HCT116 (cell line): ENCODE measurements around the gene TIMM50. TPM values are rescaled to one million over a fixed set of nuclear protein-coding genes. Genes with fewer than 3 reads are reported as not detected.

Source experiments
- ATAC-seq: fragments of 200-7000 bp; cut with Tn5 transposase; 2 replicates; pipeline ENCODE4 v1.9.1; 2020; ENCODE audit warnings: mild to moderate bottlenecking, moderate library complexity
- BruUV-seq: library from RNA; stranded (reverse); fragments of 400-500 nt; replicated peaks from 2 replicates; lab custom pipeline; 2021; lab: Mats Ljungman, UMichigan
- CTCF ChIA-PET: fragments of 300-600 bp; sonication (Branson Sonifier 250); formaldehyde crosslinking; loops from one replicate; lab custom pipeline; 2021; ENCODE audit warnings: antibody characterized with exemption; lab: Charles Lee
- POLR2A ChIA-PET: fragments of 300-600, 350-600 bp; sonication (Branson Sonifier 250); formaldehyde crosslinking; loops from one replicate; lab custom pipeline; 2021; ENCODE audit warnings: antibody characterized with exemption; lab: Charles Lee
- RAD21 ChIA-PET, 2 experiments: fragments of 300-600 bp; sonication (Branson Sonifier 250); formaldehyde crosslinking; loops; one replicate each; lab custom pipeline; 2023; ENCODE audit warnings: low total read pairs in 2 of 2; ENCODE audit not compliant: uncharacterized antibody in 2 of 2, unreplicated experiment in 2 of 2, low non-redundant PET in 1 of 2; lab: Charles Lee
- DNase-seq: peaks from one replicate; pipeline ENCODE4 v3.0.0-alpha.2; 2010; ENCODE audit warnings: low read depth, low spot score
- H2AFZ ChIP-seq: fragments of 200-600 bp; shearing (Covaris generic), sonication (generic); 2 replicates; pipeline ENCODE4 v1.6.1; 2017; ENCODE audit warnings: low read depth, mixed run types, mixed read lengths, antibody characterized with exemption, low read length; ENCODE audit not compliant: poor library complexity, severe bottlenecking
- H3K27ac ChIP-seq: 2 replicates; pipeline ENCODE4 v1.5.1; 2012; ENCODE audit warnings: low read depth, low read length
- H3K27me3 ChIP-seq: fragments of 200-600 bp; sonication (generic); 2 replicates; pipeline ENCODE4 v1.6.1; 2016; ENCODE audit warnings: mixed run types, low read length, mixed read lengths; ENCODE audit not compliant: insufficient read depth
- H3K36me3 ChIP-seq, 2 experiments: fragments of 200-500 bp in 1 of 2; fragments of 200-600 bp in 1 of 2; sonication (Bioruptor generic) in 1 of 2; sonication (generic) in 1 of 2; 2 replicates each; pipeline versions ENCODE4 v1.5.1 to v1.6.1; 2014 to 2016; ENCODE audit warnings: low read length in 2 of 2, inconsistent platforms in 1 of 2, mixed read lengths in 1 of 2, mixed run types in 1 of 2; ENCODE audit not compliant: insufficient read depth in 2 of 2, control insufficient read depth in 1 of 2
- H3K4me1 ChIP-seq, 2 experiments: fragments of 200-600 bp in 1 of 2; sonication (generic) in 1 of 2; 2 replicates each; pipeline versions ENCODE4 v1.5.1 to v1.6.1; 2012 to 2017; ENCODE audit warnings: low read length in 2 of 2, inconsistent platforms in 1 of 2, mild to moderate bottlenecking in 1 of 2, mixed read lengths in 1 of 2, mixed run types in 1 of 2, moderate library complexity in 1 of 2; ENCODE audit not compliant: insufficient read depth in 2 of 2, control insufficient read depth in 1 of 2
- H3K4me2 ChIP-seq: fragments of 200-600 bp; sonication (generic); 2 replicates; pipeline ENCODE4 v1.6.1; 2017; ENCODE audit warnings: mixed run types, low read length, mixed read lengths
- H3K4me3 ChIP-seq, 2 experiments: fragments of 200-600 bp in 1 of 2; sonication (generic) in 1 of 2; replicated peaks in 1 of 2; 2 replicates each; pipeline ENCODE4 v1.5.1; 2011 to 2016; ENCODE audit warnings: low read length in 2 of 2, control low read depth in 1 of 2, low read depth in 1 of 2, mild to moderate bottlenecking in 1 of 2, mixed read lengths in 1 of 2, mixed run types in 1 of 2
- H3K79me2 ChIP-seq: fragments of 200-600 bp; sonication (generic); 2 replicates; pipeline ENCODE4 v1.6.1; 2017; ENCODE audit warnings: mild to moderate bottlenecking, mixed run types, low read length, moderate library complexity, mixed read lengths; ENCODE audit not compliant: insufficient read depth
- H3K9ac ChIP-seq: fragments of 200-600 bp; sonication (generic); 2 replicates; pipeline ENCODE4 v1.6.1; 2016; ENCODE audit warnings: low read length, mixed read lengths
- H3K9me2 ChIP-seq: fragments of 200-600 bp; sonication (generic), shearing (Covaris generic); 2 replicates; pipeline ENCODE4 v1.6.1; 2017; ENCODE audit warnings: mixed run types, mild to moderate bottlenecking, moderate library complexity; ENCODE audit not compliant: insufficient read depth
- H3K9me3 ChIP-seq, 2 experiments: fragments of 200-500 bp in 1 of 2; fragments of 200-600 bp in 1 of 2; sonication (Bioruptor generic) in 1 of 2; sonication (generic) in 1 of 2; 2 replicates each; pipeline ENCODE4 v1.6.1; 2014 to 2017; ENCODE audit warnings: low read length in 2 of 2, mixed read lengths in 2 of 2, inconsistent platforms in 1 of 2, low read depth in 1 of 2, mild to moderate bottlenecking in 1 of 2, mixed run types in 1 of 2, moderate library complexity in 1 of 2; ENCODE audit not compliant: control insufficient read depth in 1 of 2, insufficient read depth in 1 of 2
- H4K20me1 ChIP-seq: fragments of 200-600 bp; sonication (generic), shearing (Covaris generic); 2 replicates; pipeline ENCODE4 v1.6.1; 2017; ENCODE audit warnings: mixed run types, mild to moderate bottlenecking, moderate library complexity; ENCODE audit not compliant: insufficient read depth
- ATF3 ChIP-seq: IDR thresholded peaks from 2 replicates; pipeline ENCODE4 v1.6.1; 2012
- EGR1 ChIP-seq: IDR thresholded peaks from 2 replicates; pipeline ENCODE4 v1.6.1; 2012; ENCODE audit warnings: low read depth
- EZH2 ChIP-seq: fragments of 200-600 bp; sonication (generic); IDR thresholded peaks from 2 replicates; pipeline ENCODE4 v1.6.1; 2017; ENCODE audit warnings: antibody characterized with exemption, mixed run types
- EZH2phosphoT487 ChIP-seq: fragments of 200-600 bp; IDR thresholded peaks from 2 replicates; pipeline ENCODE4 v1.6.1; 2018; ENCODE audit warnings: antibody characterized with exemption, borderline replicate concordance
- JUND ChIP-seq: IDR thresholded peaks from 2 replicates; pipeline ENCODE4 v1.6.1; 2012
- RAD21 ChIP-seq: IDR thresholded peaks from 2 replicates; pipeline ENCODE4 v1.6.1; 2012; ENCODE audit warnings: low read depth, mild to moderate bottlenecking
- REST ChIP-seq: IDR thresholded peaks from 2 replicates; pipeline ENCODE4 v1.6.1; 2012; ENCODE audit warnings: low read depth
- SIN3A ChIP-seq: IDR thresholded peaks from 2 replicates; pipeline ENCODE4 v1.6.1; 2012; ENCODE audit warnings: low read depth
- SRF ChIP-seq: IDR thresholded peaks from 2 replicates; pipeline ENCODE4 v1.6.1; 2012; ENCODE audit warnings: low read depth
- YY1 ChIP-seq: IDR thresholded peaks from 2 replicates; pipeline ENCODE4 v1.6.1; 2011; ENCODE audit warnings: low read length, low read depth, moderate library complexity, mild to moderate bottlenecking; ENCODE audit not compliant: insufficient replicate concordance; ENCODE audit errors: extremely low read depth
- intact Hi-C: fragments of 100-400 bp; cut with micrococcal nuclease; formaldehyde crosslinking; loops from 2 replicates; pipeline ENCODE4 v1.10.0; 2022
- total RNA-seq: library from RNA; stranded (reverse); gene quantifications from one replicate; pipeline ENCODE4 v1.2.1, GENCODE V29; 2021; ENCODE audit not compliant: unreplicated experiment

TIMM50 gene
- total RNA-seq, 1 experiment from 2014 or later: 111 TPM

GRCh38 chr19:39492225-39492624, 11.6 kb downstream of the TIMM50 start:
- Histone ChIP-seq H3K36me3 (peaks cover 18 to 28% of the 10 kb centered on the region in 2 experiments), H2AFZ (no peak overlapping the region), H3K9me2 (no peaks in the 10 kb centered on the region), H3K4me1 (peaks cover 0 to 7% of the 10 kb centered on the region in 2 experiments; a peak in 2 of 4 replicates), H3K27ac (no peak overlapping the region), H3K79me2 (peaks cover 4% of the 10 kb centered on the region; the same call in 1 of the 2 replicates), H3K9me3 (no peaks in the 10 kb centered on the region), H4K20me1 (no peaks in the 10 kb centered on the region), H3K4me2 (no peak overlapping the region), H3K9ac (no peak overlapping the region), H3K4me3 (no peak overlapping the region), H3K27me3 (no peaks in the 10 kb centered on the region)
- intact Hi-C loops: no loop called here
- ChIA-PET CTCF (no interaction called here), RAD21 (no interaction called here), POLR2A (no interaction called here)
- no TSS peak for BruUV-seq
- ATAC-seq (no peak), DNase-seq (no peak)
- TF ChIP-seq ATF3: no peak
- TF ChIP-seq SRF: no peak

GRCh38 chr19:39492788-39493187, 12.2 kb downstream of the TIMM50 start:
- Histone ChIP-seq H3K9me2 (no peaks in the 10 kb centered on the region), H3K36me3 (peaks cover 18 to 27% of the 10 kb centered on the region in 2 experiments), H3K27ac (no peak overlapping the region), H3K27me3 (no peaks in the 10 kb centered on the region), H3K9ac (no peak overlapping the region), H3K4me3 (no peak overlapping the region), H2AFZ (no peak overlapping the region), H3K4me1 (peaks cover 0 to 7% of the 10 kb centered on the region in 2 experiments; a peak in 2 of 4 replicates), H3K9me3 (no peaks in the 10 kb centered on the region), H4K20me1 (no peaks in the 10 kb centered on the region), H3K4me2 (peak overlapping the region; percentile 7; the same call in 1 of the 2 replicates), H3K79me2 (peaks cover 4% of the 10 kb centered on the region; the same call in 1 of the 2 replicates)
- DNase-seq: no peak
- ChIA-PET POLR2A (no interaction called here), CTCF (no interaction called here), RAD21 (interaction anchor here in 1 of 2 experiments (0.7 kb wide), 1 partner anchor 95 kb away, joined by 3 read pairs; no protein-coding TSS in a partner anchor)
- BruUV-seq: no TSS peak
- TF ChIP-seq SRF: no peak
- TF ChIP-seq EGR1: no peak
- TF ChIP-seq EZH2phosphoT487: no peak
- no peak for TF ChIP-seq EZH2
- no peak for TF ChIP-seq YY1
- no peak for TF ChIP-seq RAD21
- no peak for TF ChIP-seq REST
- TF ChIP-seq JUND: no peak
- no peak for TF ChIP-seq SIN3A
- intact Hi-C loops: no loop called here
- no peak; the same call in 1 of the 2 replicates for ATAC-seq
